Measurements from ENCODE around the gene SEMA6D. TPM values are rescaled to one million over a fixed set of nuclear protein-coding genes. Genes with fewer than 3 reads are reported as not detected.

The SEMA6D gene
- total RNA-seq, 1 experiment from 2014 or later, result 0.03 TPM

- no peaks in the 10 kb centered on the region for H3K36me3 ChIP-seq (ENCODE audit: control insufficient read depth, insufficient read depth, low read length)
- H3K27ac ChIP-seq (ENCODE audit: low read length), result no peak overlapping the region
- no peaks in the 10 kb centered on the region for H3K9me3 ChIP-seq (ENCODE audit: control insufficient read depth, insufficient read depth, low read depth, low read length)
- ChIA-PET CTCF (no interaction called here), POLR2A (no interaction called here)
- no peak for TF ChIP-seq POLR2AphosphoS5 (IDR thresholded peaks at IDR 0.05; ENCODE audit: low read depth, low read length)
- TF ChIP-seq SIN3A (IDR thresholded peaks at IDR 0.05; ENCODE audit: borderline replicate concordance, insufficient read depth, low read depth, low read length), result no peak
- no peak for TF ChIP-seq REST (IDR thresholded peaks at IDR 0.05; ENCODE audit: insufficient read depth in 1 of 2, low read depth in 2 of 2, low read length in 1 of 2)
- no peak for TF ChIP-seq CTCF (IDR thresholded peaks at IDR 0.05)
- TF ChIP-seq TCF7L2 (IDR thresholded peaks at IDR 0.05; ENCODE audit: low read depth, low read length), result no peak
- no peak for ATAC-seq
- intact Hi-C loops (cut with micrococcal nuclease; ENCODE audit: unreplicated experiment), result no loop called here
- peaks cover 5% of the 10 kb centered on the region; the same call in 1 of the 2 replicates for H3K27me3 ChIP-seq (ENCODE audit: control insufficient read depth, insufficient read depth, low read length)
- in situ Hi-C loops (cut with HindIII; ENCODE audit: low pct_unique_long_range_greater_than_20kb, low sequenced_read_pairs), result no loop called here
- H3K4me1 ChIP-seq (ENCODE audit: control insufficient read depth, insufficient read depth, low read length), result no peaks in the 10 kb centered on the region
- no peak for DNase-seq (ENCODE audit: low read depth, low spot score)
- H3K4me3 ChIP-seq (ENCODE audit: low read depth in 2 of 2, low read length in 2 of 2), result no peak overlapping the region
- no TSS peak for BruUV-seq (replicated peaks)
Observed at GRCh38 chr15:47725906-47726305, 8.6 kb downstream of the SEMA6D start.

- ATAC-seq, result no peak
- H3K36me3 ChIP-seq (ENCODE audit: control insufficient read depth, insufficient read depth, low read length), result no peaks in the 10 kb centered on the region
- intact Hi-C loops (cut with micrococcal nuclease; ENCODE audit: unreplicated experiment), result no loop called here
- no peak overlapping the region for H3K27ac ChIP-seq (ENCODE audit: low read length)
- H3K4me3 ChIP-seq (ENCODE audit: low read depth in 2 of 2, low read length in 2 of 2), result no peak overlapping the region
- in situ Hi-C loops (cut with HindIII; ENCODE audit: low pct_unique_long_range_greater_than_20kb, low sequenced_read_pairs), result no loop called here
- ChIA-PET POLR2A (no interaction called here), CTCF (no interaction called here)
- H3K4me1 ChIP-seq (ENCODE audit: control insufficient read depth, insufficient read depth, low read length), result no peaks in the 10 kb centered on the region
- H3K9me3 ChIP-seq (ENCODE audit: control insufficient read depth, insufficient read depth, low read depth, low read length), result no peaks in the 10 kb centered on the region
- DNase-seq (ENCODE audit: low read depth, low spot score), result no peak
- TF ChIP-seq POLR2AphosphoS5 (IDR thresholded peaks at IDR 0.05; ENCODE audit: low read depth, low read length), result no peak
- no peak for TF ChIP-seq REST (IDR thresholded peaks at IDR 0.05; ENCODE audit: insufficient read depth in 1 of 2, low read depth in 2 of 2, low read length in 1 of 2)
- TF ChIP-seq CTCF (IDR thresholded peaks at IDR 0.05), result no peak
- no peak for TF ChIP-seq SIN3A (IDR thresholded peaks at IDR 0.05; ENCODE audit: borderline replicate concordance, insufficient read depth, low read depth, low read length)
- TF ChIP-seq TCF7L2 (IDR thresholded peaks at IDR 0.05; ENCODE audit: low read depth, low read length), result no peak
- peaks cover 3% of the 10 kb centered on the region; the same call in 1 of the 2 replicates for H3K27me3 ChIP-seq (ENCODE audit: control insufficient read depth, insufficient read depth, low read length)
- no TSS peak for BruUV-seq (replicated peaks)
Observed at GRCh38 chr15:47726399-47726823, 9.1 kb downstream of the SEMA6D start.

All from Panc1 (cell line).